Measurements from ENCODE around the gene C1R.

DNA sequence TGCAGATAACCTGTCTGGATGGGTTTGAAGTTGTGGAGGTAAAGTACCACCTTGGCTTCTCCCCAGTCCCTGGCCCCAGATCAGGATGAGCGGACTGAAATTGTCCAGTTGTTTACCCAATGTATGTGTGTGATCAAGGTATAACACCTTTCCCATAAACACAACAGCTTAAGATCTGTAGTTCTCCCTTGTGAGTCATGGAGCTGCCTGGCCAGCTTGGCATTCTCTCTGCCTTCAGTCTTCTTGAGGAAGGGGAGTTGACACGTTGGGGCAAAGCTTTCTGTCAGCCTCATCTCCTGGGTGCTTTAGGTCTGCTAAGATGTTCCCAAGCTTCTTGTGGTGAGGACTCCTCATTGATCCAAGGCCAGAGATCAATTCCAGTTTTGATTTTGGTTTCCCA lies 25.6 kb downstream of the C1R start:
- TF ChIP-seq, protein P1, sequence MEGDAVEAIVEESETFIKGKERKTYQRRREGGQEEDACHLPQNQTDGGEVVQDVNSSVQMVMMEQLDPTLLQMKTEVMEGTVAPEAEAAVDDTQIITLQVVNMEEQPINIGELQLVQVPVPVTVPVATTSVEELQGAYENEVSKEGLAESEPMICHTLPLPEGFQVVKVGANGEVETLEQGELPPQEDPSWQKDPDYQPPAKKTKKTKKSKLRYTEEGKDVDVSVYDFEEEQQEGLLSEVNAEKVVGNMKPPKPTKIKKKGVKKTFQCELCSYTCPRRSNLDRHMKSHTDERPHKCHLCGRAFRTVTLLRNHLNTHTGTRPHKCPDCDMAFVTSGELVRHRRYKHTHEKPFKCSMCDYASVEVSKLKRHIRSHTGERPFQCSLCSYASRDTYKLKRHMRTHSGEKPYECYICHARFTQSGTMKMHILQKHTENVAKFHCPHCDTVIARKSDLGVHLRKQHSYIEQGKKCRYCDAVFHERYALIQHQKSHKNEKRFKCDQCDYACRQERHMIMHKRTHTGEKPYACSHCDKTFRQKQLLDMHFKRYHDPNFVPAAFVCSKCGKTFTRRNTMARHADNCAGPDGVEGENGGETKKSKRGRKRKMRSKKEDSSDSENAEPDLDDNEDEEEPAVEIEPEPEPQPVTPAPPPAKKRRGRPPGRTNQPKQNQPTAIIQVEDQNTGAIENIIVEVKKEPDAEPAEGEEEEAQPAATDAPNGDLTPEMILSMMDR (IDR thresholded peaks at IDR 0.05; ENCODE audit: low read depth, low read length, poor library complexity, severe bottlenecking): no peak
- TF ChIP-seq EZH2phosphoT487 (IDR thresholded peaks at IDR 0.05; ENCODE audit: borderline replicate concordance, low read length): no peak

Measured in DOHH2 (cell line).